ENCODE measurements around the gene PMPCA. TPM values are rescaled to one million over a fixed set of nuclear protein-coding genes. Genes with fewer than 3 reads are reported as not detected.

Gene PMPCA
- total RNA-seq, 1 experiment from 2014 or later, result 116 TPM

- TF ChIP-seq ZFX (IDR thresholded peaks at IDR 0.05) (no peak), FOSL1 (IDR thresholded peaks at IDR 0.05; ENCODE audit: low read depth) (no peak), JUND (IDR thresholded peaks at IDR 0.05) (no peak), SIN3A (IDR thresholded peaks at IDR 0.05; ENCODE audit: low read depth) (no peak), EZH2 (IDR thresholded peaks at IDR 0.05) (no peak), ELF1 (IDR thresholded peaks at IDR 0.05; ENCODE audit: borderline replicate concordance, low read depth) (no peak), ZBTB33 (IDR thresholded peaks at IDR 0.05; ENCODE audit: extremely low read depth, insufficient replicate concordance, low read length) (no peak), EGR1 (IDR thresholded peaks at IDR 0.05; ENCODE audit: low read depth) (no peak), ATF3 (IDR thresholded peaks at IDR 0.05) (no peak), POLR2A (IDR thresholded peaks at IDR 0.05; ENCODE audit: borderline replicate concordance, extremely low read depth, insufficient read depth, insufficient read length) (no peak)
These were observed 32.6 kb downstream of the PMPCA start (continued) for GRCh38 chr9:136443087-136443486.

GRCh38 chr9:136443687-136444086 is 33.2 kb downstream of the PMPCA start:
- no peaks in the 10 kb centered on the region for H3K9me2 ChIP-seq (ENCODE audit: insufficient read depth)
- H3K4me1 ChIP-seq (ENCODE audit: control insufficient read depth in 1 of 2, insufficient read depth in 2 of 2, low read length in 2 of 2), result peaks cover under 1 to 8% of the 10 kb centered on the region in 2 experiments
- no peak overlapping the region for H3K4me2 ChIP-seq (ENCODE audit: low read length)
- RAD21 ChIA-PET (ENCODE audit: low non-redundant PET in 1 of 2, low total read pairs in 2 of 2, uncharacterized antibody in 2 of 2, unreplicated experiment in 2 of 2), result no interaction called here
- no peaks in the 10 kb centered on the region for H3K27me3 ChIP-seq (ENCODE audit: insufficient read depth, low read length)
- no peaks in the 10 kb centered on the region for H3K9me3 ChIP-seq (ENCODE audit: control insufficient read depth in 1 of 2, insufficient read depth in 1 of 2, low read depth in 1 of 2, low read length in 2 of 2)
- POLR2A ChIA-PET, result no interaction called here
- no peak overlapping the region for H3K9ac ChIP-seq (ENCODE audit: low read length)
- CTCF ChIA-PET, result interaction anchor here (1.5 kb wide), 1 partner anchor 41 kb away, joined by 3 read pairs; no protein-coding TSS in a partner anchor
- DNase-seq (ENCODE audit: low read depth, low spot score) (no peak), ATAC-seq (no peak)
- intact Hi-C loops (cut with micrococcal nuclease), result no loop called here
- H3K36me3 ChIP-seq (ENCODE audit: control insufficient read depth in 1 of 2, insufficient read depth in 2 of 2, low read length in 2 of 2), result peaks cover 24 to 44% of the 10 kb centered on the region in 2 experiments
- no TSS peak for BruUV-seq (replicated peaks)
- H4K20me1 ChIP-seq (ENCODE audit: insufficient read depth), result no peaks in the 10 kb centered on the region
- peaks cover 6% of the 10 kb centered on the region for H3K79me2 ChIP-seq (ENCODE audit: insufficient read depth, low read length)
- H3K4me3 ChIP-seq (replicated peaks in 1 of 2; ENCODE audit: low read depth in 1 of 2, low read length in 2 of 2), result no peak overlapping the region
- no peak overlapping the region for H3K27ac ChIP-seq (ENCODE audit: low read depth, low read length)
- H2AFZ ChIP-seq (ENCODE audit: low read depth, low read length, poor library complexity, severe bottlenecking), result no peak overlapping the region
- TF ChIP-seq CTCF (IDR thresholded peaks at IDR 0.05 in 2 of 3, conservative IDR thresholded peaks at IDR 0.05 in 1 of 3; ENCODE audit: borderline replicate concordance in 1 of 3, insufficient read depth in 1 of 3, low read depth in 2 of 3, low read length in 2 of 3), result no peak
- no peak for TF ChIP-seq RAD21 (IDR thresholded peaks at IDR 0.05; ENCODE audit: low read depth)
- no peak for TF ChIP-seq FOSL1 (IDR thresholded peaks at IDR 0.05; ENCODE audit: low read depth)
- no peak for TF ChIP-seq REST (IDR thresholded peaks at IDR 0.05; ENCODE audit: low read depth)
- no peak for TF ChIP-seq ZFX (IDR thresholded peaks at IDR 0.05)
- no peak for TF ChIP-seq JUND (IDR thresholded peaks at IDR 0.05)
- no peak for TF ChIP-seq ATF3 (IDR thresholded peaks at IDR 0.05)
- no peak for TF ChIP-seq TCF7L2 (IDR thresholded peaks at IDR 0.05; ENCODE audit: borderline replicate concordance, extremely low read depth, insufficient read depth, insufficient read length)
- no peak for TF ChIP-seq EZH2phosphoT487 (IDR thresholded peaks at IDR 0.05; ENCODE audit: borderline replicate concordance)
- no peak for TF ChIP-seq SRF (IDR thresholded peaks at IDR 0.05; ENCODE audit: low read depth)
- no peak for TF ChIP-seq MAX (IDR thresholded peaks at IDR 0.05)
